Measurements from ENCODE around the gene NDUFS8. TPM values are rescaled to one million over a fixed set of nuclear protein-coding genes. Genes with fewer than 3 reads are reported as not detected.

NDUFS8 gene
- total and polyA plus RNA-seq, 2 of the 13 experiments (the other 11 are each of a cell fraction or from before 2014, with no cell fraction given): 96.7 to 158 TPM

- no peak for TF ChIP-seq ZBTB37 (CRISPR knock-in tag; IDR thresholded peaks at IDR 0.05)
- no peak for TF ChIP-seq ZNF672 (CRISPR knock-in tag; IDR thresholded peaks at IDR 0.05)
- no peak for TF ChIP-seq KIAA2018 (CRISPR knock-in tag; IDR thresholded peaks at IDR 0.05; ENCODE audit: borderline replicate concordance)
- no peak for TF ChIP-seq MBNL3 (CRISPR knock-in tag; conservative IDR thresholded peaks at IDR 0.05)
- TF ChIP-seq ZBTB7B (CRISPR knock-in tag; IDR thresholded peaks at IDR 0.05): peak; percentile 54; the same call in 1 of the 2 replicates
- TF ChIP-seq ZFYVE20 (CRISPR knock-in tag; IDR thresholded peaks at IDR 0.05; ENCODE audit: borderline replicate concordance, low read depth): no peak
- no peak for TF ChIP-seq HES4 (CRISPR knock-in tag; IDR thresholded peaks at IDR 0.05; ENCODE audit: borderline replicate concordance)
- no peak for TF ChIP-seq RFX3 (CRISPR knock-in tag; IDR thresholded peaks at IDR 0.05)
- TF ChIP-seq ZNF580 (CRISPR knock-in tag; IDR thresholded peaks at IDR 0.05; ENCODE audit: borderline replicate concordance, low read depth): 0 out of 2 replicates have a peak, but pooled peaks have one; percentile 41
- TF ChIP-seq PRMT3 (CRISPR knock-in tag; IDR thresholded peaks at IDR 0.05; ENCODE audit: borderline replicate concordance, low read depth): no peak
- no peak for TF ChIP-seq ZNF614 (CRISPR knock-in tag; IDR thresholded peaks at IDR 0.05; ENCODE audit: borderline replicate concordance)
- TF ChIP-seq ATF6 (CRISPR knock-in tag; conservative IDR thresholded peaks at IDR 0.05): no peak
- TF ChIP-seq PLRG1 (conservative IDR thresholded peaks at IDR 0.05): no peak
- no peak for TF ChIP-seq ZNF256 (CRISPR knock-in tag; conservative IDR thresholded peaks at IDR 0.05)
- TF ChIP-seq SIX4 (CRISPR knock-in tag; IDR thresholded peaks at IDR 0.05): no peak
- TF ChIP-seq TRIM22 (IDR thresholded peaks at IDR 0.05): no peak
Observed at GRCh38 chr11:68038718-68039525, 8.4 kb downstream of the NDUFS8 start, which contains the start of gene TCIRG1 (continued).
